HG02571 (cell line): ENCODE measurements around the gene RASIP1.
"Not testable (repeated sequence)": the region's sequence is repeated elsewhere in the genome, so short reads cannot be mapped to it uniquely, and the experiment has no call there.

Source experiments
- ATAC-seq: cut with Tn5 transposase; IDR thresholded peaks from one replicate; pipeline ENCODE4 v1.9.1; 2021; ENCODE audit warnings: mild to moderate bottlenecking, moderate library complexity; ENCODE audit not compliant: unreplicated experiment

Gene RASIP1

GRCh38 chr19:48713041-48713863 is 27.2 kb downstream of the RASIP1 start:
- no peak for ATAC-seq

- ATAC-seq = no peak
Observed at GRCh38 chr19:48711106-48711662, 29.2 kb downstream of the RASIP1 start.

- no peak for ATAC-seq
Observed at GRCh38 chr19:48708471-48708870, 31.9 kb downstream of the RASIP1 start.

DNA sequence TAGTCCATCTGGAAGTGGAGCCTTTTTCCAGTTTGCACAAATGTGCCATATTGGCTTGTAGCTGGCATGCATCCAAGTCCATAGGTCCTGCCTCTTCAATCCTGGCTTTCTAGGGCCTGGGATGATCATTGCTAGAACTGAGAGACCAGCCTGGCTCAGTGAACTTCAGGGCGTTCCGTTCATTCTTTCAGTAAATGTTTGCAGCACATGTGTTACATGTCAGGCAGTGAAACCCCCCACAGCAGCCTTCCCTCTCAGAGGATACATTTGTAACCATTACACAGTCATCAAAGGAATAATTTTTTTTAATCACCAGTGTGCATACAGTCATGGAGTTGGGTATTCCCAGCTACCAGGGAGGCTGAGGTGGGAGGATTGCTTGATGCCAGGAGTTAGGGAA is 35.0 kb downstream of the RASIP1 start:
- no peak for ATAC-seq

- no peak for ATAC-seq
Observed at GRCh38 chr19:48703316-48703715, 37.1 kb downstream of the RASIP1 start.

DNA sequence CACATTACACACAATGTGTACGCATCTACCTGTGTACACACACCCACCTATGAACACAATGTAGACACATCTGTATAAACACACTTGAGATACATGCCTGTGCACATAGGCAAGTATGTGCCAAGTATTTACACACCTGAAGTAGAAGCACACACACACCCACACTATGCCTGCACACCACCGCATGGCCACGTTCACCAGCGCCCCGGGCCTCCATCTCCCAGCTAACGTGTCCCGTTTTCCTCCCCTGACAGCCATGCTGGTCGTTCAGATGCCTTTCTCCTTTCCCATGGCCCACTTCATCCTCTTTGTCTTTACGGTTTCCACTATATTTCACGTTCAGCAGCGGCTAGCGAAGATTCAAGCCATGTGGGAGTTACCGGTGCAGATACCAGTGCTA is 37.7 kb downstream of the RASIP1 start:
- no peak for ATAC-seq

DNA sequence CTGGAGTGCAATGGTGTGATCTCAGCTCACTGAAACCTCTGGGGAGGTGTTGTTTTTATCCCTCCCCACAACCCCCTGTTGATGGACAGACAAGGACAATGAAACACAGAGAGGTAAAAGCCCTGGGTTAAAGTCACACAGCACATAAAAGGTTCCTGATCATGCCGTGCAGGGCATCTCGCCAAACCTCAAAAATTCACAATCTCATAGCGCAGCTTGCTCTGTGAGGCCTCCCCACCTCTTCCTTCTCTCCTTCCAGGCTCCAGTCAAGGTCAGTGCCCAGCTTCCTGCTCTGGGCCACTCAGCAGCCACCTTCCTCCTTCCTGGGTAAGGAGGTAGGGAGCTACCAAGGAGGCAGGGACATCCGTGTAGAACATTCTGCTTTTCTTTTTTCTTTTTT is 42.4 kb downstream of the RASIP1 start:
- ATAC-seq = no peak

- no peak for ATAC-seq
Observed at GRCh38 chr19:48696353-48697010, 43.9 kb downstream of the RASIP1 start.

- ATAC-seq = no peak
Observed at GRCh38 chr19:48695743-48696352, 44.6 kb downstream of the RASIP1 start, which contains the start of gene FUT2. FUT2 (plus strand) TSS chr19:48695971; CDS start chr19:48702957, 6,986 bp downstream.

- ATAC-seq = not testable (repeated sequence)
Observed at GRCh38 chr19:48693629-48694028, 46.8 kb downstream of the RASIP1 start.

- no peak for ATAC-seq
Observed at GRCh38 chr19:48689449-48689848, 51.0 kb downstream of the RASIP1 start.

DNA sequence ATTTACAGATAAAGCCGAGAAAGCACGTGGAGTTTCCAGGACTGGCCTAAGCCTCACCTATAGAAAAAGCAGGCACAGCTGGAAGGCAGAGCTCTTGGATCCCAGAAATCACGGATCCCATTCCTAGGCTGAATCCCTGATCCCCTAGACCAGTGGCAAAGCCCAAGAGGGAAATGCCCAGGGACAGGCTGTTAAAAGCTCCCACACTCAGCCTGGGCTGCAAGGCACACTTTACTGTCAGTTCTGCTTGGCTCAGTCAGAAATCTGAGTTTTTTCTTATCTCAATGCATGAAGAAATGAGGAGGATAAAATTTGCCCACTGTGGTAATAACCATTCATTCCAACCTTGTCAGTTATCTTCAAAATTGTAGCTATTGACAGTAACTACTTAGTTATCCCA is 52.6 kb downstream of the RASIP1 start:
- no peak for ATAC-seq

GRCh38 chr19:48686637-48687036 is 53.8 kb downstream of the RASIP1 start:
- ATAC-seq = not testable (repeated sequence)

- ATAC-seq = no peak
Observed at GRCh38 chr19:48686088-48686487, 54.3 kb downstream of the RASIP1 start.

- ATAC-seq = no peak
Observed at GRCh38 chr19:48685583-48685982, 54.8 kb downstream of the RASIP1 start.

DNA sequence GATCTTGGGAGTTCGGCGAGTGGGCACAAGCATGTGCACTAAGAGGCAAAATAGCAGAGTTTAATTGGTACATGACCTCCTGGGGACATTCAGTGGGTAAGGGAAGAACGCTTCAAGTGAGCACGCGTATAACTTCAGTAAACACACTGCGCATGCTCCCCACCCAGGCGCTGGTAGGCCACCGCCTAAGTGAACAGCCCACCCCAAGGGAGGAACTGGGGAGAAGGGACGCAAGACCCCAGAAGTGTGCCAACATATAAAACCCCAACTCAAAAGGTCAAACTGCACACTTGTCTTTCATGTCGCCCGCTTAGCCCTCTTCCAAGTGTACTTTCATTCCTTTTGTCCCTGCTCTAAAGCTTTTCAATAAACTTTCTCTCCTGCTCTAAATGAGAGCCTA is 57.1 kb downstream of the RASIP1 start:
- no peak for ATAC-seq

DNA sequence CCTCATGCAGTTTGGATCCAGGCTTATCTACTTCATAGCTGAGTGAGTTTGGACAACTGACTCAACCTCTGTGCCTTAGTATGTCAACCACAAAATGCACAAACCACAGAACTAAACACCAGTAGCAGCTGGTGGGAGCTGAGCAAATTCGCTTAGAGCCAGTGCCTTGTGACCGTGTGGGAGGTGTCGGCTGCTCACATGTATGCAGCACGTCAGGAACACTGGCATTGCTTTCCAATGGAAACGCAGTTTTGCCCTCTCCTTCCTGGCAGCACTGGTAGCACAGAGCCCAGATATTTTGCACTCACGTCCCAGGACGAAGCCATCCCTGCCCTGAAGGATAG is 59.3 kb downstream of the RASIP1 start:
- no peak for ATAC-seq

DNA sequence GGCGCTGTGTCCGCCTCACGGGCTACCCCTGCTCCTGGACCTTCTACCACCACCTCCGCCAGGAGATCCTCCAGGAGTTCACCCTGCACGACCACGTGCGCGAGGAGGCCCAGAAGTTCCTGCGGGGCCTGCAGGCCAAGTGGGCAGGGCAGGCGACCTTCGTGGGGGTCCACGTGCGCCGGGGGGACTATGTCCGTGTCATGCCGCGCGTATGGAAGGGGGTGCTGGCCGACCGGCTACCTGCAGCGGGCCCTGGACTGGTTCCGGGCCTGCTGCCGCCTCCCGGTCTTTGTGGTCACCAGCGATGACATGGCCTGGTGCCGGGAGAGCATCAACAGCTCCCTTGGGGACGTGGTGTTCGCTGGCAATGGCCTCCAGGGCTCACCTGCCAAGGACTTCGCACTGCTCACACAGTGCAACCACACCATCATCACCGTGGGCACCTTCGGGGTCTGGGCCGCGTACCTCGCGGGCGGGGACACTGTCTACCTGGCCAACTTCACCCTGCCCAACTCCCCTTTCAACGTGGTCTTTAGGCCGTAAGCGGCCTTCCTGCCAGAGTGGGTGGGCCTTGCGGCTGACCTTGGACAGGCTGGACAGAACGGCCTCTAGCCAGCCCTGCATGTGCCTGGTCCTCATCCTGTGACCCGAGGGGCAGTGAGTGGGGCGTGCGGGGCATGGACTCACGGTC is 59.8 kb downstream of the RASIP1 start:
- ATAC-seq = no peak

DNA sequence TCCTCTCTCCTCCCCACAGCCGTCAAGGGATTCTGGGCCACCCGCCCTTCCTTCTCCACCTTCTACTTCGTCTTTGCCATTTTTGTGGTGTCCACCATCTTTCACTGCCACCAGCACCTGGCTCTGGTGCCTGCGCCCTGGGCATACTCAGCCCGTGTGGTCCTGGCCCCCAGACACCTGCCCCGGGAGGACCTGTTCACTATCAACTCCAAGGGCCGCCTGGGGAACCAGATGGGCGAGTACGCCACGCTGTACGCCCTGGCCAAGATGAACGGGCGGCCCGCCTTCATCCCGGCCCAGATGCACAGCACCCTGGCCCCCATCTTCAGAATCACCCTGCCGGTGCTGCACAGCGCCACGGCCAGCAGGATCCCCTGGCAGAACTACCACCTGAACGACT is 60.4 kb downstream of the RASIP1 start:
- ATAC-seq = not testable (repeated sequence)

DNA sequence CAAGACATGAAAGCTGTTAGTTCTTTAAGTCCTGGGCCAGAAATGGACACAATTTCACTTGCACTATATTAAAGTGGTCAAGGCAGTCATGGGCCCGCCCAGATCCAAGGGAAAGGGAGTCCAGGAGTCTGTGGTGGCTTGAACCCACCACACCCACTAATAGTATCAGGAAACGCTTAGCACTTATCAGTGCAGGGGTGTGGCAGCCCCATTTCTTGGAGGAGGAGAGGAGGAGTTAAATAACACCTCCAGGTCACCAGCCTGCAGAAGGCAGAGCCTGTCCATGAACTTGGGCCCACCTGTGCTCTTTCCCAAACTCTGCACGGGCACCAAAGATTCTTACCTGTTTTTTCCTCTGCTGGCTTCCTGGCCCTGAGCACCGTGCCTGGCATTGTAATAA is 62.2 kb downstream of the RASIP1 start:
- ATAC-seq = no peak

DNA sequence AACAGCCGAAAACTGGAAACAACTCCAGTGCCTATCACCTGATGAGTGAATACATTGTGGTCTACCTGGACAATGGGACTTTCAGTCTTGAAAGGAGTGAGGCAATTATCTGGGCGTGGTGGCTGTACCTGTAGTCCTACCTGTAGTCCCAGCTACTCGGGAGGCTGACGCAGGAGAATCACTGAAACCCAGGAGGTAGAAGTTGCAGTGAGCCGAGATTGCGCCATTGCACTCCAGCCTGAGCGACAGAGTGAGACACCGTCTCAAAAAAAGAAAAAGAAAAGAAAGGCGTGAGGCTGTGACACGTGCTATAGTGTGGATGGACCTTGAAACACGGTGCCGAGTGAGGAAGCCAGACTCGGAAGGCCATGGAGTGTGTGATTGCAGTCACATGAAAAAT is 63.5 kb downstream of the RASIP1 start:
- ATAC-seq = no peak
